ENCODE results near the gene DACT2.
"Not testable (repeated sequence)": the region's sequence is repeated elsewhere in the genome, so short reads cannot be mapped to it uniquely, and the experiment has no call there.

DACT2 gene

DNA sequence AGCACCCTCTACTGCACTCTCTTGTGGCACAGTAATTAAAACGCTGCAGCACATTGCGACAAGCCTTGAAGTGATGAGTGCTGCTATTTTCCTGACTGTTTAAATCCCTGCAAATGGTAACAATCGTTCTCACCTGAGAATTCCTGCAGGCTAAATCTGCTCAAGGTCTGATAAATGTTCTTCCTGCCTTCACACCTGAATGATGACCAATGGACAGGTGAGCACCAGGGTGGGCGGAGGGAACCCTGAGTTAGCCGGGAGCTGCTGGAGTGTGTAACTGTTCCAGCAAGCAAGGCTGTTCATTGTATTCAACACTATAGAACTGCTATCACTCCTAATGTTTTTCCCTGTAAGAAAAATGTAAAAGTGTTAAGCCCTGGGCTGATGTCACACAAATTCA, 4.0 kb downstream of the DACT2 start:
- Histone ChIP-seq H2BK5ac (ENCODE audit: low read length) (no peak overlapping the region), H3K4ac (ENCODE audit: low read depth, low read length) (no peak overlapping the region), H3K79me2 (ENCODE audit: control insufficient read depth, insufficient read depth, low read length) (no peaks in the 10 kb centered on the region), H3K56ac (ENCODE audit: low read length) (no peak overlapping the region), H2BK120ac (ENCODE audit: low read depth, low read length) (no peak overlapping the region), H3K4me1 (ENCODE audit: control insufficient read depth, low read depth, low read length) (peaks cover 7% of the 10 kb centered on the region), H4K5ac (ENCODE audit: low read length) (no peak overlapping the region), H3K36me3 (ENCODE audit: control insufficient read depth, insufficient read depth, low read length) (no peaks in the 10 kb centered on the region), H3K4me2 (ENCODE audit: low read length) (no peak overlapping the region), H3K18ac (ENCODE audit: low read length) (no peak overlapping the region), H4K8ac (ENCODE audit: low read depth, low read length) (no peak overlapping the region), H3K23ac (ENCODE audit: low read length) (no peak overlapping the region), H3K27ac (ENCODE audit: low read depth, low read length) (no peak overlapping the region), H2BK15ac (replicated peaks; ENCODE audit: low read depth) (no peak overlapping the region), H3K9ac (ENCODE audit: low read length) (no peak overlapping the region), H3K79me1 (ENCODE audit: low read length) (no peaks in the 10 kb centered on the region), H3K4me3 (ENCODE audit: low read length) (no peak overlapping the region), H3K27me3 (ENCODE audit: insufficient read depth, low read length, poor library complexity) (peaks cover 8% of the 10 kb centered on the region), H2AK5ac (ENCODE audit: low read length) (no peak overlapping the region)
- DNase-seq = no peak
- WGBS (ENCODE audit: extremely low coverage, insufficient coverage, low lambda C conversion rate) = no CpG with 5 or more reads among the region's 5 CpGs

DNA sequence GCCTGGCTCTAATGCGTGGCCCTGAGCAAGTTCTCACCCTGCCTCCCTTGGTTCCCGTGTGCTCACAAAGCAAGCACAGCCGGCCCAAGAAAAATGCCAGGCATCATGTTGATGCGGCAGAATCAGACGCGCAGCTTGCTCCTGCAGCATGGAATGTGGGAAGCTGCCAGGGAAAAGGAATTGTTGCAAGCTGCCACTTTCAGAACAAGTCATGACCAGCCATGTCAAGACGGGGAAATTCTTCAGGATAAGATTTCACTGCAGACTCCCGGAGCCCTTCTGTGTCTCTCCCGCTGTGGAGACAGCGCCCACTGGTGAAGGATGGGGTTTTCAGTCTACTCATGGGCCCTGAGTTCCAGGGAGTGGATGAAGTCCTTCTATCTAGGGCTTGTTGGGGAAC, 4.6 kb downstream of the DACT2 start:
- Histone ChIP-seq H3K56ac (ENCODE audit: low read length) (no peak overlapping the region), H3K18ac (ENCODE audit: low read length) (no peak overlapping the region), H3K27me3 (ENCODE audit: insufficient read depth, low read length, poor library complexity) (peaks cover 4% of the 10 kb centered on the region), H2AK5ac (ENCODE audit: low read length) (no peak overlapping the region), H3K36me3 (ENCODE audit: control insufficient read depth, insufficient read depth, low read length) (no peaks in the 10 kb centered on the region), H3K79me1 (ENCODE audit: low read length) (no peaks in the 10 kb centered on the region), H4K8ac (ENCODE audit: low read depth, low read length) (no peak overlapping the region), H3K4me1 (ENCODE audit: control insufficient read depth, low read depth, low read length) (peaks cover 7% of the 10 kb centered on the region), H3K4ac (ENCODE audit: low read depth, low read length) (no peak overlapping the region), H3K9ac (ENCODE audit: low read length) (no peak overlapping the region), H3K23ac (ENCODE audit: low read length) (no peak overlapping the region), H2BK5ac (ENCODE audit: low read length) (no peak overlapping the region), H3K79me2 (ENCODE audit: control insufficient read depth, insufficient read depth, low read length) (no peaks in the 10 kb centered on the region), H2BK15ac (replicated peaks; ENCODE audit: low read depth) (no peak overlapping the region), H3K27ac (ENCODE audit: low read depth, low read length) (no peak overlapping the region), H2BK120ac (ENCODE audit: low read depth, low read length) (no peak overlapping the region), H3K4me2 (ENCODE audit: low read length) (no peak overlapping the region), H3K4me3 (ENCODE audit: low read length) (no peak overlapping the region), H4K5ac (ENCODE audit: low read length) (no peak overlapping the region)
- no CpG with 5 or more reads among the region's 10 CpGs for WGBS (ENCODE audit: extremely low coverage, insufficient coverage, low lambda C conversion rate)
- no peak for DNase-seq

DNA sequence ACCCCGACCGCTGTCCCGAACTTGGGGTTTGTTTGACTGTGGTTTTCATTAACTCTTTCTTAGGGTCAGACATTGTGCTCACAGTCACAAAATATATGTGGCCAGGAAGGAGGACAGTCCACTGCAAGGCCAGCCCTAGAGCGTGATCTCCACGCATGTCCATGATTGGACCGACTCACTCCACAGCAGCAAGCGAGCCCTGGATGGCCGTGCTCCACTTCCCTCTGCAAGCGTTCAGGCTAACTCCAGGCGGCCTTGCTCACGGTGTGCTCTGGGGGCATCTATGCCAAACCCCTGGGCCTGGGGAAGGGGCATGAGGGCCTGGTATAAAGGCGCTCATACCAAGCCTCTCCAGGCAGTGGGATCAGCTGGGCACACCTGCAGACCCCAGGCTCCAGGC, 5.6 kb downstream of the DACT2 start:
- H3K4ac ChIP-seq (ENCODE audit: low read depth, low read length) = no peak overlapping the region
- H3K27ac ChIP-seq (ENCODE audit: low read depth, low read length) = no peak overlapping the region
- H2AK5ac ChIP-seq (ENCODE audit: low read length) = no peak overlapping the region
- H3K56ac ChIP-seq (ENCODE audit: low read length) = peak overlapping the region; percentile 79
- DNase-seq = no peak
- H4K8ac ChIP-seq (ENCODE audit: low read depth, low read length) = no peak overlapping the region
- no peak overlapping the region for H3K4me3 ChIP-seq (ENCODE audit: low read length)
- no peak overlapping the region for H2BK120ac ChIP-seq (ENCODE audit: low read depth, low read length)
- no peaks in the 10 kb centered on the region for H3K36me3 ChIP-seq (ENCODE audit: control insufficient read depth, insufficient read depth, low read length)
- peaks cover 1% of the 10 kb centered on the region for H3K27me3 ChIP-seq (ENCODE audit: insufficient read depth, low read length, poor library complexity)
- H2BK5ac ChIP-seq (ENCODE audit: low read length) = no peak overlapping the region
- H3K18ac ChIP-seq (ENCODE audit: low read length) = peak overlapping the region; percentile 75
- H3K79me2 ChIP-seq (ENCODE audit: control insufficient read depth, insufficient read depth, low read length) = no peaks in the 10 kb centered on the region
- H3K23ac ChIP-seq (ENCODE audit: low read length) = peak overlapping the region; percentile 37
- no peak overlapping the region for H3K9ac ChIP-seq (ENCODE audit: low read length)
- H3K4me2 ChIP-seq (ENCODE audit: low read length) = no peak overlapping the region
- peaks cover 7% of the 10 kb centered on the region for H3K4me1 ChIP-seq (ENCODE audit: control insufficient read depth, low read depth, low read length)
- no peak overlapping the region for H2BK15ac ChIP-seq (replicated peaks; ENCODE audit: low read depth)
- H4K5ac ChIP-seq (ENCODE audit: low read length) = no peak overlapping the region
- H3K79me1 ChIP-seq (ENCODE audit: low read length) = no peaks in the 10 kb centered on the region
- WGBS (ENCODE audit: extremely low coverage, insufficient coverage, low lambda C conversion rate) = no CpG with 5 or more reads among the region's 12 CpGs

DNA sequence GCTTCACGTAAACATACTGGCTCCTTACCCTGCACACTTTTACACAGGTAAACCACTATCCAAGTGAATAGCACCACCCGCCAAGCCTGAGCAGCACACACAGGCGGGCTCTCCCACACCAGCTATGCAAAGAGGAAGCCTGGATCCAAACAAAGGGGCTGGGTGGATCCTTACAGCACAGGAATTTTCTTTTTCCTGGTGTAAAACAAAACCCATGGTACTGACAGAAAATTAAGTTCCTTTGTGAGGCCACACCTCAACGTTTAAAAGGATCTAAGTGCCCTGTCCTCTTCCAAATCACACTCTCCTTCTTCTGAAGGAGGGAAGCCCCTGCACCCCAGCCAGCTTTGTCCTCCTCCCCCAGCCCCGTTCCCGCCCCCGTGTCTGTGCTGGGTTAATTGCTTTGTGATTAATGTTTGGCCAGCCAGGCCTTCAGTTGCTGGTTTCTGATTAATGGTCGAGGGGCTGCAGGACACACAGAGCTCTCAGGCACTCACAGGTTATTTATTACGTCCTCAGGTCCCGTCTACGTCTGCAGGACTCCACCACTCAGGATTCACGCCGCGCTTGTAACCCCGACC, 6.1 kb downstream of the DACT2 start:
- no peak overlapping the region for H3K4me3 ChIP-seq (ENCODE audit: low read length)

DNA sequence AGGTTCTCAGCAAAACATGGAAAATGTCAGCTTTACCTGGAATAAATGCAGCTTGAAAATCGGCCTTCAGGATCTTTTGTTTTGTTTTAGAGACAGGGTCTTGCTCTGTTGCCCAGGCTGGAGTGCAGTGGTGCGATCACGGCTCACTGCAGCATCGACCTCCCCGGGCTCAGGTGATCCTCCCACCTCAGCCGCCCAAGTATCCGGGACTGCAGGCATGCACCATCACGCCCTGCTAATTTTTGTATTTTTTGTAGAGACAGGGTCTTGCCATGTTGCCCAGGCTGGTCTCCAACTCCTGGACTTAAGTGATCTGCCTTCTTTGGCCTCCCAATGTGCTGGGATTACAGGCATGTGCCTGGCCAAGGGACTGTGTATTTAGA, 7.5 kb downstream of the DACT2 start:
- not testable (repeated sequence) for H3K4me1 ChIP-seq (ENCODE audit: control insufficient read depth, low read depth, low read length); H3K23ac ChIP-seq (ENCODE audit: low read length); DNase-seq; H3K56ac ChIP-seq (ENCODE audit: low read length); H2BK5ac ChIP-seq (ENCODE audit: low read length); H3K79me2 ChIP-seq (ENCODE audit: control insufficient read depth, insufficient read depth, low read length); H3K4ac ChIP-seq (ENCODE audit: low read depth, low read length); H3K18ac ChIP-seq (ENCODE audit: low read length); H3K79me1 ChIP-seq (ENCODE audit: low read length); H3K36me3 ChIP-seq (ENCODE audit: control insufficient read depth, insufficient read depth, low read length); H4K5ac ChIP-seq (ENCODE audit: low read length); H2AK5ac ChIP-seq (ENCODE audit: low read length); H3K27me3 ChIP-seq (ENCODE audit: insufficient read depth, low read length, poor library complexity); H2BK120ac ChIP-seq (ENCODE audit: low read depth, low read length); H2BK15ac ChIP-seq (replicated peaks; ENCODE audit: low read depth); H3K4me2 ChIP-seq (ENCODE audit: low read length); H4K8ac ChIP-seq (ENCODE audit: low read depth, low read length); H3K27ac ChIP-seq (ENCODE audit: low read depth, low read length); H3K4me3 ChIP-seq (ENCODE audit: low read length); H3K9ac ChIP-seq (ENCODE audit: low read length)
- WGBS (ENCODE audit: extremely low coverage, insufficient coverage, low lambda C conversion rate) = no CpG with 5 or more reads among the region's 8 CpGs

More for the DNA sequence above, 6.1 kb downstream of the DACT2 start:
- no peak overlapping the region for H3K23ac ChIP-seq (ENCODE audit: low read length)
- no peaks in the 10 kb centered on the region for H3K79me1 ChIP-seq (ENCODE audit: low read length)
- H3K9ac ChIP-seq (ENCODE audit: low read length) = peak overlapping the region; percentile 34
- H3K27ac ChIP-seq (ENCODE audit: low read depth, low read length) = no peak overlapping the region
- H3K27me3 ChIP-seq (ENCODE audit: insufficient read depth, low read length, poor library complexity) = no peaks in the 10 kb centered on the region
- no peaks in the 10 kb centered on the region for H3K36me3 ChIP-seq (ENCODE audit: control insufficient read depth, insufficient read depth, low read length)
- H2BK15ac ChIP-seq (replicated peaks; ENCODE audit: low read depth) = no peak overlapping the region
- peaks cover 4% of the 10 kb centered on the region for H3K4me1 ChIP-seq (ENCODE audit: control insufficient read depth, low read depth, low read length)
- no peaks in the 10 kb centered on the region for H3K79me2 ChIP-seq (ENCODE audit: control insufficient read depth, insufficient read depth, low read length)
- no CpG with 5 or more reads among the region's 15 CpGs for WGBS (ENCODE audit: extremely low coverage, insufficient coverage, low lambda C conversion rate)
- no peak overlapping the region for H3K4ac ChIP-seq (ENCODE audit: low read depth, low read length)
- no peak overlapping the region for H2BK5ac ChIP-seq (ENCODE audit: low read length)
- DNase-seq = no peak
- H2BK120ac ChIP-seq (ENCODE audit: low read depth, low read length) = no peak overlapping the region
- no peak overlapping the region for H2AK5ac ChIP-seq (ENCODE audit: low read length)
- no peak overlapping the region for H4K5ac ChIP-seq (ENCODE audit: low read length)
- no peak overlapping the region for H4K8ac ChIP-seq (ENCODE audit: low read depth, low read length)
- peak overlapping the region; percentile 79 for H3K56ac ChIP-seq (ENCODE audit: low read length)
- H3K18ac ChIP-seq (ENCODE audit: low read length) = peak overlapping the region; percentile 75
- H3K4me2 ChIP-seq (ENCODE audit: low read length) = no peak overlapping the region

DNA sequence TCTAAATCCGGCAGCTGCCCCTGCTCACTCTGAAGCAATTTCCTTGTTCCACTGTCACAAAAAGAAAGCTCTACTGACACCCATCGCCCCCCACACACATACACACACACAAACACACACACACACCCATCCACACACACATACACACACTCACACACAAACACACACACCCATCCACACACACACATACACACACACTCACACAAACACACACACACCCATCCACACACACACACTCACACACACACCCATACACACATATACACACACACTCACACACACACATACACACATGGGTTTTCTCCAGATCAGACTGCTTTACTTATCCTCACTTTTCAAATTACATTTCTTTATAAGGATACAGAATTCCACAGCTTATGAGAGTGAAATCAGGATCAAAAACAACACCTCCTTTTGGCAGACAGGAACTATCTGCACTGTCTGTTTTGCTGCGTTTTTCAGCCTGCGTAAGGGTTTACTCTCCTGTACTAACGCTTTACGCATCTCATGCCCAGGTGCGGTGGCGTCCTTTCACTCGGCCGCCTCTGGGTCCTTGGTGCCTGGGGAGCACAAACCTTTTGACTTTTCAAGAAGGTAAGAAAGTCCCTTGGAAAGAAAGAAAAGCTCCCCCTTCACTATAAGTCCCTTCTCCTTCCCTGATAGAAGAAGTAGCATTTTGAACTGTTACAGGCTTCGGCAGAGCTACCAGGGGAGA, 8.0 kb downstream of the DACT2 start:
- no peak overlapping the region for H2AK5ac ChIP-seq (ENCODE audit: low read length)
- H3K4ac ChIP-seq (ENCODE audit: low read depth, low read length) = no peak overlapping the region
- no peak for DNase-seq
- H3K79me1 ChIP-seq (ENCODE audit: low read length) = no peaks in the 10 kb centered on the region
- H3K23ac ChIP-seq (ENCODE audit: low read length) = no peak overlapping the region
- H4K5ac ChIP-seq (ENCODE audit: low read length) = no peak overlapping the region
- no CpG with 5 or more reads among the region's 11 CpGs for WGBS (ENCODE audit: extremely low coverage, insufficient coverage, low lambda C conversion rate)
- no peak overlapping the region for H4K8ac ChIP-seq (ENCODE audit: low read depth, low read length)
- H3K4me2 ChIP-seq (ENCODE audit: low read length) = no peak overlapping the region
- H3K27ac ChIP-seq (ENCODE audit: low read depth, low read length) = no peak overlapping the region
- no peak overlapping the region for H2BK5ac ChIP-seq (ENCODE audit: low read length)
- H3K56ac ChIP-seq (ENCODE audit: low read length) = no peak overlapping the region
- no peak overlapping the region for H3K18ac ChIP-seq (ENCODE audit: low read length)
- H3K4me1 ChIP-seq (ENCODE audit: control insufficient read depth, low read depth, low read length) = peaks cover 4% of the 10 kb centered on the region
- H3K79me2 ChIP-seq (ENCODE audit: control insufficient read depth, insufficient read depth, low read length) = no peaks in the 10 kb centered on the region
- no peak overlapping the region for H2BK15ac ChIP-seq (replicated peaks; ENCODE audit: low read depth)
- no peaks in the 10 kb centered on the region for H3K27me3 ChIP-seq (ENCODE audit: insufficient read depth, low read length, poor library complexity)
- H2BK120ac ChIP-seq (ENCODE audit: low read depth, low read length) = no peak overlapping the region
- no peak overlapping the region for H3K4me3 ChIP-seq (ENCODE audit: low read length)
- no peaks in the 10 kb centered on the region for H3K36me3 ChIP-seq (ENCODE audit: control insufficient read depth, insufficient read depth, low read length)
- H3K9ac ChIP-seq (ENCODE audit: low read length) = no peak overlapping the region

Data from mesendoderm (in vitro differentiated cells).